Measurements from ENCODE around the gene PAX9. TPM values are rescaled to one million over a fixed set of nuclear protein-coding genes. Genes with fewer than 3 reads are reported as not detected.
A peak's percentile ranks its signal among the peaks of the same experiment; 100 is the strongest.

PAX9 gene
- total and polyA plus RNA-seq, 10 donors, result 0.02 to 0.43 (median 0.07) TPM; not detected in 3

DNA sequence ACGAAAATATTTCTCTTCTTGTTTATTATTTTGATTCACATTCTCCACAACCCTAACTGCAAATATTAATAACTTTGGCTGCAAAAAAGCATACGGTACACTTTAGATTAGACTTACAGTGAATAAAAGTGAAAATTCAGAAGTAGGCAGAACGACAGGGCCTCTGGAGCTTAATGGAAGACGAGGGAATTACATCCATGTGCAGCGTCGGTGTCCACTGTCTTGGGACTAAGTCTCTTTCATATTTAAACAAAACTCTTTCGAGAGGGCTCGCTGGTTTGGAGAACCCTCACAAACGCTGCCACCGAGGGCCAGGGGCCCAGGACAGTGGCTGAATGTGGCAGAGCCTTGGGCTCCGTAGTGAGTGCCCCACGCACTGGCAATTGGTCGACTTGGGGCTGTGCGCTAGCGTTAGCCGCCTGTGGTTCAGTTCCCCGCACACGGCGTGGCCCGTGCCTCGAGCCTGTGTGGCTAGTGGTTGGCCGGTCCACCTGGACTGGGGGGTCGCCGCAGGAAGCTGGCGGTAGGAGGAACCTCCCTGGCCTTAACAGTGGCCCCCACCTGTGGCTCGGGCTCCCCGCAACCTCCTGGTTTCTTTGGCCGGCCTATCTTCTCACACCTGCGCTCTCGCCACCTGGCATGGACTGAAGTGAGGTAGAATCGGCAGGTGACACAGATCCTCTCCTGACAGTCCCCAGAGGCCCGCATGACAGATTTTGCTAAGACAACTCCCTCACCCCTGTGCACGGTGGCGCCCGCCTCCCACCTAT lies 739 bp upstream of the PAX9 start:
- peaks cover 14 to 100% (median 100%) of the 10 kb centered on the region in 7 donors for H3K27me3 ChIP-seq (replicated peaks in 1 of 7)
- no peak for DNase-seq
- H3K36me3 ChIP-seq, result no peaks in the 10 kb centered on the region
- no peak overlapping the region for H3K27ac ChIP-seq
- H3K4me1 ChIP-seq, result peaks cover 15 to 81% (median 59%) of the 10 kb centered on the region in 6 donors
- no peak for TF ChIP-seq POLR2AphosphoS5 (IDR thresholded peaks at IDR 0.05)
- TF ChIP-seq CTCF (IDR thresholded peaks at IDR 0.05 in 8 of 11, conservative IDR thresholded peaks at IDR 0.05 in 3 of 11), result no peak
- no peak for TF ChIP-seq POLR2A (IDR thresholded peaks at IDR 0.05)
- intact Hi-C loops (cut with DNase I; ENCODE audit: low total_unique reads), result no loop called here
- WGBS, 5 donors, result 8 to 14% (median 10%) methylated on average over 29 to 35 of the region's 35 CpGs
- peaks cover 0 to 15% (median 0%) of the 10 kb centered on the region in 8 donors for H3K9me3 ChIP-seq
- peak overlapping the region in 4 of 8 donors; percentile 21 to 60 (median 24) for H3K4me3 ChIP-seq

DNA sequence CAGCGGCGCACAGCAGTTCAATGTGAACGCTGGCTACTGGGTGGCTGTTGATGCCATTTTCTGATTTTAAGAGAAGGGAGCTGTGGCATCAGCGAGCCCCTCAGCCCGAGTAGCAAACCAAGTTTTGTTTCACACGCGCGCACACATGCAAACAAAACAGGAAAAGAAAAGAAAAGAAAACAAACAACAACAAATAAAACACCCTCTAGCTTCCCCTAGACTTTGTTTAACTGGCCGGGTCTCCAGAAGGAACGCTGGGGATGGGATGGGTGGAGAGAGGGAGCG lies 540 bp downstream of the PAX9 start:
- TF ChIP-seq CTCF (IDR thresholded peaks at IDR 0.05 in 8 of 11, conservative IDR thresholded peaks at IDR 0.05 in 3 of 11) (no peak), POLR2A (IDR thresholded peaks at IDR 0.05) (no peak), POLR2AphosphoS5 (IDR thresholded peaks at IDR 0.05) (no peak)
- peaks cover 0 to 25% (median 0%) of the 10 kb centered on the region in 8 donors for H3K9me3 ChIP-seq
- H3K36me3 ChIP-seq, result no peaks in the 10 kb centered on the region
- WGBS, 5 donors, result 3 to 9% (median 4%) methylated on average over 11 of the region's 11 CpGs
- intact Hi-C loops (cut with DNase I; ENCODE audit: low total_unique reads), result no loop called here
- H3K27ac ChIP-seq, result no peak overlapping the region
- peaks cover 12 to 100% (median 99%) of the 10 kb centered on the region in 7 donors for H3K27me3 ChIP-seq (replicated peaks in 1 of 7)
- H3K4me3 ChIP-seq, result peak overlapping the region in 4 of 8 donors; percentile 18 to 60 (median 24)
- DNase-seq, result no peak
- peaks cover 7 to 80% (median 51%) of the 10 kb centered on the region in 6 donors for H3K4me1 ChIP-seq

DNA sequence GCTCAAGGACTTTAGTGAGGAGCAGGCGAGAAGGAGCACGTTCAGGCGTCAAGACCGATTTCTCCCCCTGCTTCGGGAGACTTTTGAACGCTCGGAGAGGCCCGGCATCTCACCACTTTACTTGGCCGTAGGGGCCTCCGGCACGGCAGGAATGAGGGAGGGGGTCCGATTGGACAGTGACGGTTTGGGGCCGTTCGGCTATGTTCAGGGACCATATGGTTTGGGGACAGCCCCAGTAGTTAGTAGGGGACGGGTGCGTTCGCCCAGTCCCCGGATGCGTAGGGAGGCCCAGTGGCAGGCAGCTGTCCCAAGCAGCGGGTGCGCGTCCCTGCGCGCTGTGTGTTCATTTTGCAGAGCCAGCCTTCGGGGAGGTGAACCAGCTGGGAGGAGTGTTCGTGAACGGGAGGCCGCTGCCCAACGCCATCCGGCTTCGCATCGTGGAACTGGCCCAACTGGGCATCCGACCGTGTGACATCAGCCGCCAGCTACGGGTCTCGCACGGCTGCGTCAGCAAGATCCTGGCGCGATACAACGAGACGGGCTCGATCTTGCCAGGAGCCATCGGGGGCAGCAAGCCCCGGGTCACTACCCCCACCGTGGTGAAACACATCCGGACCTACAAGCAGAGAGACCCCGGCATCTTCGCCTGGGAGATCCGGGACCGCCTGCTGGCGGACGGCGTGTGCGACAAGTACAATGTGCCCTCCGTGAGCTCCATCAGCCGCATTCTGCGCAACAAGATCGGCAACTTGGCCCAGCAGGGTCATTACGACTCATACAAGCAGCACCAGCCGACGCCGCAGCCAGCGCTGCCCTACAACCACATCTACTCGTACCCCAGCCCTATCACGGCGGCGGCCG lies 1.1 kb downstream of the PAX9 start:
- Histone ChIP-seq H3K4me3 (peak overlapping the region in 5 of 8 donors; percentile 4 to 60 (median 23)), H3K4me1 (peaks cover 4 to 74% (median 45%) of the 10 kb centered on the region in 6 donors), H3K27ac (no peak overlapping the region), H3K9me3 (peaks cover 0 to 25% (median 0%) of the 10 kb centered on the region in 8 donors), H3K36me3 (no peaks in the 10 kb centered on the region), H3K27me3 (replicated peaks in 1 of 7) (peaks cover 12 to 100% (median 99%) of the 10 kb centered on the region in 7 donors)
- TF ChIP-seq CTCF (IDR thresholded peaks at IDR 0.05 in 8 of 11, conservative IDR thresholded peaks at IDR 0.05 in 3 of 11) (no peak), POLR2AphosphoS5 (IDR thresholded peaks at IDR 0.05) (peak in 1 of 3 donors; percentile 14)
- 5 to 12% (median 8%) methylated on average over 26 to 71 of the region's 71 CpGs for WGBS, 5 donors
- DNase-seq, result no peak
- intact Hi-C loops (cut with DNase I; ENCODE audit: low total_unique reads), result no loop called here

Measured in spleen (tissue), 11 donors.